SU-DHL-6 (cell line): ENCODE data around the gene SIM2.

Experiments used
- EZH2phosphoT487 ChIP-seq: fragments of 200-600 bp; sonication (generic), shearing (Covaris generic); conservative IDR thresholded peaks from 2 replicates; pipeline ENCODE4 v1.6.1; 2018; ENCODE audit warnings: mild to moderate bottlenecking, antibody characterized with exemption, low read length, moderate library complexity, mixed read lengths
- TF ChIP-seq, protein P1 (sequence below): fragments of 200-600 bp; sonication (generic); IDR thresholded peaks from one replicate; pipeline ENCODE4 v1.5.1; 2017; ENCODE audit warnings: antibody characterized with exemption, mild to moderate bottlenecking, low read length, moderate library complexity; ENCODE audit not compliant: insufficient read depth, poor library complexity, severe bottlenecking

DNA sequence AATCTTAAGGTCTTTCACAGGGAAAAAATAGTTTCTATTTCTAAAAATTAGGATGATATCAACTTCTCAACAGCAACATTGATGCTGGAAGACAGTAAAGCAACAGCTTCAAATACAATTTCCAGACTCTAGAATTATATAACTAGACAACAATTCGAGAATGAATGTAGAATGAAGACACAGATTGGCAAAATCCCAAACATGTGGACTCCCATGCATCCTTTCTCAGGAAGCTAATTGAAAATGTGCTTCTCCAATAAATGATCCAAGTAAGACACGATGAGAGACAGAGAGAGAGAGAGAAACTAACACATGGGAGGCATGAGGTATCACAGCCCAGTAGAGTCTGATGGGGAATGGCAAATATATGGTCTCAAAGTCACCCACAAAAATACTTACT is 21.5 kb upstream of the SIM2 start:
- TF ChIP-seq EZH2phosphoT487: no peak
- TF ChIP-seq, protein P1, sequence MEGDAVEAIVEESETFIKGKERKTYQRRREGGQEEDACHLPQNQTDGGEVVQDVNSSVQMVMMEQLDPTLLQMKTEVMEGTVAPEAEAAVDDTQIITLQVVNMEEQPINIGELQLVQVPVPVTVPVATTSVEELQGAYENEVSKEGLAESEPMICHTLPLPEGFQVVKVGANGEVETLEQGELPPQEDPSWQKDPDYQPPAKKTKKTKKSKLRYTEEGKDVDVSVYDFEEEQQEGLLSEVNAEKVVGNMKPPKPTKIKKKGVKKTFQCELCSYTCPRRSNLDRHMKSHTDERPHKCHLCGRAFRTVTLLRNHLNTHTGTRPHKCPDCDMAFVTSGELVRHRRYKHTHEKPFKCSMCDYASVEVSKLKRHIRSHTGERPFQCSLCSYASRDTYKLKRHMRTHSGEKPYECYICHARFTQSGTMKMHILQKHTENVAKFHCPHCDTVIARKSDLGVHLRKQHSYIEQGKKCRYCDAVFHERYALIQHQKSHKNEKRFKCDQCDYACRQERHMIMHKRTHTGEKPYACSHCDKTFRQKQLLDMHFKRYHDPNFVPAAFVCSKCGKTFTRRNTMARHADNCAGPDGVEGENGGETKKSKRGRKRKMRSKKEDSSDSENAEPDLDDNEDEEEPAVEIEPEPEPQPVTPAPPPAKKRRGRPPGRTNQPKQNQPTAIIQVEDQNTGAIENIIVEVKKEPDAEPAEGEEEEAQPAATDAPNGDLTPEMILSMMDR: no peak
